GM21825 (cell line): Measurements from ENCODE around the gene SRCIN1.

Experiments used
- ATAC-seq: cut with Tn5 transposase; IDR thresholded peaks from one replicate; pipeline ENCODE4 v1.9.1; 2021; ENCODE audit warnings: mild to moderate bottlenecking, moderate library complexity; ENCODE audit not compliant: unreplicated experiment

SRCIN1 gene

DNA sequence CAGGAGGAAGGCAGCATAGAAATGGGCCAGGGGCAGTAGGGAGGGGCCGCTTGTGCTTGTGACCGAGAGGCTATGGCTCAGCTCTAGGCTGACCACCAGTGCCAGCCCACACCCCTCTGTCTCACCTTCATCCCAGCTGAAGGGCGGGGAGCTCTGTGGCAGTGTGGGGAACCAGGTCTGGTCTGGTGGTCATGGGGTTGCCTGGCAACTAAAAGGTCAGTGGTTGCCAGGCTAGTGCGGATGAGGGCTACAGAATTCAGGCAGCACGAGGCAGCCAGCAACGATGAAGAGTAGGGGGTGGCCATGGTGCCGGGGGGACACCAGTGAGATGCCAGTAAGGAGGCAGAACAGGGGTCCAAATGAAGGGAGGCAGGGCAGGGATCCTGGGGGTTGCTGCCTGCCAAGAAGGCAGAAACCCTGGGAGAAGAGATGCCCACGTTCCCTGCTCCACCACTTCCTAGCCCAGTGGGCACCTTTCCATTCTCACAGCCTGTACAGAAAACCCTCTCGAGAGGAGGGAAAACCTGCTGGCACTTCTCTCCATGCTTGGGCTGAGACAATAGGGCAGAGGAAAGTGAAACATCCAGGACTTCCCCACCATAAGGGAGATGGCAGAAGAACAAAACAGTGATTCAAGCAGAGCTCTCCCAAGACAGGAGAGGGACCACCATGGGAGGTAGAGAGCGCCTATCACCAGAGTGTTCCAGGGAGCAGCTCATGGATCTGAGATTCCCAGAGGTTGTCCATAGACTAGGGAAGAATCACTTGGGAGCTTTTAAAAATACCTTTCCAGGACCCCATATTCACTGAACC, 39.7 kb downstream of the SRCIN1 start:
- ATAC-seq, result no peak

DNA sequence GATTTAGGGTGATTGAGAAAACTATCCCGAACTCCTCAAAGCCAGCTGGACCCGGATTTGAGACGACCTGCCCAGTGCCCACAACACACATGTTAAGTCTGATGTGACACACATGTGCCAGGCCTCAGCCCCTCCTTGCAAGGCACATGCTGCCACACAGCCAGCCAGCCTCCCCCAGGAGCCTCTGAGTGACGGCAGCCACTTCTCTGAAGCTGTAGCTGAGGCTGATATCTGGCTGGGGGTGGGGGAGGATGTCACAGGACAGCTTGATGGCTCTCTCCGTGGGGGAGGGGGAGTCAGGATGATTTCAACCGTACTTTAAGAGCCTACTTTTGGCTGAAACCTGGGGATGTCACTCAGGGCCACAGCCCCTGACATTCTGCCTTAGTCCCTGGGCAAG, 40.9 kb downstream of the SRCIN1 start:
- ATAC-seq, result no peak

DNA sequence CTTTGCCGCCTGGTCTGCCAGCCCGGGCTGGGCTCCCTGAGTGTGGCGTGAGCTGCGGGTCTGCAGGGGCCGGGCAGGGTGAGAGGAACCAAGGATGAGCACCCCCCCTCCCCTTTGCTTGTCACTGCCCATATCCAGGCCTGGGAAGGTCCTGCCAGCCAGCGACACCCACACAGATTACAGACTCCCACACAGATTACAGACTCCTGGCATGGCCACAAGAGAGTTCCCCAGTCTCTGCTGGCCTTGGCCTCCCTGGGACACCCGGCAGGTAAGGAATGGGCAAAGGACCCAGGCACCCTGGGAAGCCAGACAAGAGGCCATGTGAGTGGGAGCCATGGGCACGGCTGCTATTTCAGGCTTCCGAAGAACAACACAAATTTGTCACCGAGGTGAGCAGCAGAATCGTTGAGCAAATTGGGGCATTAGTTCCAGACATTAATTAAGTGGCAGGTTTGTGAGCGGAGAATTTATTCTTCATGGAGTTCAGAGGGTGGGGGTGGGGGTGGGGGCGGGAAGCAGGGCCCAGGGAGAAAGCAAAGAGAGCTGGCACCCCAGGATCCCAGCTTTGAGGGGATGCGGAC, 41.4 kb downstream of the SRCIN1 start:
- no peak for ATAC-seq

DNA sequence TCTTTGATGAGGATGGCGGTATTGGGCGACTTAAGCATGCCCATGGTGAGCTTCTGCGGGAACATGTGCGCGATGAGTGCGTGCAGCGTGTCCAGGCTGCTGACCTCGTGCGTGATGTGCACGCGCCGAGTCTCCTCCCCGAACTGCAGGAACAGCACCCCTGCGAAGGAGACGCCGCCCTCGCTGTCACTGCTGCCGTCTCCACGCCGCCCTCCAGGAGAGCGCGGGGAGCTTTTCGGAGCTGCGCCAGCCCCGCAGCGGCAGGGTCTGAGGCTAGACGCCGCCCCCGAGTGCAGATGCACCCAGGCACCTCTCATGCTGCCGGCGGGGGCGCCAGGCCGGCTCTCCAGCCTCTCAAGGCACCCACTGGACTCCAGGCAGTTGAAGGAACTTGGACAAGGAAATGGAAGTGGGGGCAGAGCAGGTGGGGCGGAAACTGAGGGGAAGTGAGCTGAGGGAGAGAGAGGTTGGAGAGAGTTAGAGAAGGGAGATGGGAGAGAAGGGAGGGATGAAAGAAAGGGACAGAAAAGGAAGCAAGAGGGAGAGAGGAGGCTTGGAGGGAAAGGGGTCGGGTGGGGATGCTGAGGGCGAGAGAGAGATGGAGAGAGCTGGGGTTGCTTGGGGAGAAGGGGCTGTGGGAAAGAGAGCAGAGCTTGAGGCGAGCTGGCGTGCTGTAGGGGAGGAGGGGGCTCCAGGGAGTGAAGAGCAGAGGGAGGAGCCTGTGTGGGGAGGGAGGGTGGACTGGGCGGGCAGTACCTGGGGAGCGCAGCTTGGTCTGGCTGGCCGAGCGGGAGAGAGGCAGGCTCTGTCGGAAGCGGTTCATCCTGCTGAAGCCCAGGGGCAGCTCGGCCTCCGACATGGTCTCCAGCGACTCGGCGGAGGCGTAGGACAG, 42.1 kb downstream of the SRCIN1 start:
- no peak for ATAC-seq

DNA sequence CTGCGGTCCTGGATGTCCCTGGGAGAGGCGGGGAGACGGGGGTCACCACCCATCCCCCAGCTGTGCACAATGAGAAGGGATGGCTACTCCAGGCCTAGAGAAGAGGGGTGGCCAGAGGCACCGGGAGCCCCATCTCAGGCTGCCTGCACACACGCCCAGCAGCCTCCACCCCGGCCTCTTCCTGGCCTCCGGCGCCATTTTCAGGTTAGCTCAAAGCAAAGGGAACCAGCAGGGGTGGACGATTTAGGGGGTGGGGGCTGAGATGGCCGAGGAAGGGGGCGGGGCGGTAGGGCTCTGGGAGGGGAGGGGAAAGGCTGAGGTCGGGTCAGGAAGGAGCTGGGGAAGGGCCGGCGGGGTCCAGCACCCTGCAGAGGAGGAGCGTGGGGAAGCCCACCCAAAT, 42.8 kb downstream of the SRCIN1 start:
- no peak for ATAC-seq

DNA sequence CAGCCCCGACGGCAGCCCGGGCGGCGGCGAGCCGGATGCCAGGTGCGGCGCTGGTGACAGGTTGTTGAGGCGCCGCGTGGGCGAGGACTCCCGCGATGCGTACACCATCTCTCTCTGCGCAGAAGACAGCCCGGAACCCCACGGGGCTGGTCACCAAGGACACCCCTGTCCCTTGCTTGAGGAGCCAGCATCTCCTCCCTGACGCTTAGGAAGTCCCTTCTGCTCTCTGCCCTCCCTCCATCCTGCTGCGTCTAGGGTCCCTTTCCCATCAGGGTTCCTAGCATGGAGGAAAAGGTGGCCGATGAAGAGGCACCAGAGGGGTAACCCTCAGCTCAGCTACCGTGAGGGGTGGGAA, 43.6 kb downstream of the SRCIN1 start:
- ATAC-seq, result no peak

DNA sequence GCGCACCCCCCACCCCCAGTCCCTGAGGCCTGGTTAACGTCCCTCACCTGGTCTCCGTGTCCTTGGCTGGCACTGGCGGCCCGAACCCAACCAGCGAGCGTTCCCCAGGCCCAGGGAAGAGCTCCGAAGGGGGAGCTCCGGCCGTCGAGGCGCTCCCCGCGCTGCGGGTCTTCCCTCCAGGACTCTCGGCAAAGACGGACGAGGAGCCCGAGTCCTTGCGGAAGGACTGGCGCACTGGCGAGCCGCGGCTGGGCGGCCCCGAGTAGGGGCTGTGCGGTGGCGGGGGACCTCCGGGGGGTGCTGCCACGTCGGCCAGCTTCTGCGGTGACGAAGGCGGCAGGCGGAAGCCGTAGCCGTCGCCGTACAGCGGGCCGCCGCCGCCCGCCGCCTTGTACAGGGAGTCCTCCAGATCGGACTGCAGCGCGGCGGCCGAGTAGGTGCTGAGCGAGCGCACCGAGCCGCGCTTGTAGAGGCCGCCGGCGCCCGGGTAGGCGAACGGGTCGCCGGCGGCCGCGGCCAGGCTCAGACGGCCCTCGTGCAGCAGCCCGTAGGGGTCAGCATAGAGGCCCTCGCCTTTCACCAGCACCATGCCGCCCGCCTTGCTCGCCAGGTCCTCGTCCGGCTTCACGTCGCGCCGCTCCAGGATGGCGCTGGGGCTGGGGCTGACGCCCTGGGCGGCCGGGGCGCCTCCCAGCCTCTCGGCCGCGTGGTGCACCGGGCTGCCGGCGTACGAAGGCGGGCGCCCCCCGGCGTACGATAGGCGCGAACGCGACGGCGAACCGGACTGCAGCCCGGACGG, 44.1 kb downstream of the SRCIN1 start:
- no peak for ATAC-seq

DNA sequence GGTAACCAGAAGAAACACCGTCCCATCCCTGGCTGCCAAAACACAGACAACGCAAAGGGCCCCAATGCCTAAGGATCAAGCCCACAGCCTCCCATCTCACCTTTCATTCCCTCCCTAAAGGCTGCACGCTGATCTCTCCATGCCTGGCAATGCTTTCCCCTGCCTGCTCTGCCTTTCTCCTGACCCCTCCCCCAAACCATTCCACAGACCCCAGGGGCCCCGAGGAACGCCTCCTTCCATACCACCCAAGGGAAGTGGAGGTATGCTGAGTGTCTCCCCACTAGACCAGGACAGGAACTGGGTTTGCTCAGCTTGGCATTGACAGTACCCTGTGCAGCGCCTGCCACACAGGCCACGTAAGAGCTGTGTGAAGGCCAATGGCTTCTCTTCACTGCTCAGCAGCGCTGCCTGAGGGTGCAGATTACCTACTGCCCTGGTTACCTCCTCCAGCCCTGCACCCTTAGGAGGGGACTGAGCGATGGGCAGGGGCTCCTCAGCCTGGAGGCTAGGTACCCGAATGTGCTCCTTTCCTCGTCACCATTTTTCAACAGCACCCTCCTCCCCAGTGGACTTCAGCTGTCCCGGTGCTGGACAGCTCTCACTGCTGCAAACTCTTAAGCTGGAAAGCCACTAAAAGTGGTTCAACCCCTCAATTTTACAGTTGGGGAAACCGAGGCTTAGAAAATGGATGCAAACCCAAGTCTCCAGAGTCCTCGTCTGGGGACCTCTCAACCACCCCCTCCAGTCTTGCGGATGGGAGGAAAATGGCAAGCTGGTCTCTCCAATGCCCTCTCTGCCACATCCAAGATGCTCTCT, 45.0 kb downstream of the SRCIN1 start:
- no peak for ATAC-seq

DNA sequence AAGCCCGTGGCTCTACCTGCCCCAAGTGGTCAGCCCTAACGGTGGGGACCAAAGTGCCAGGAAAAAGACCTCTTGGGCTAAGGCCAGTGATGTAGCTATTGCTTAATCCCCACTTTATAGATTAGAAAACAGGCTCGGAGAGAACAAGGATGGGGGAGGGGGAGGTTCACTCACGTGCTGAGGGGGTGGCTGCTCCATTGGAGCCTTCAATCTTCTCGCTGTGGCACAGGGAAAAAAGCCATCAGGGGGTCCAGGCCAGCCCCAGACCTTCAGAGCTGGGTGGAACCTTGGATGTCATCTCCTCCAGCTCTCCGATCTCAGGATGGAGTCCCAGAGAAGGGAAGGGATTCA, 45.9 kb downstream of the SRCIN1 start:
- ATAC-seq, result peak; percentile 3

DNA sequence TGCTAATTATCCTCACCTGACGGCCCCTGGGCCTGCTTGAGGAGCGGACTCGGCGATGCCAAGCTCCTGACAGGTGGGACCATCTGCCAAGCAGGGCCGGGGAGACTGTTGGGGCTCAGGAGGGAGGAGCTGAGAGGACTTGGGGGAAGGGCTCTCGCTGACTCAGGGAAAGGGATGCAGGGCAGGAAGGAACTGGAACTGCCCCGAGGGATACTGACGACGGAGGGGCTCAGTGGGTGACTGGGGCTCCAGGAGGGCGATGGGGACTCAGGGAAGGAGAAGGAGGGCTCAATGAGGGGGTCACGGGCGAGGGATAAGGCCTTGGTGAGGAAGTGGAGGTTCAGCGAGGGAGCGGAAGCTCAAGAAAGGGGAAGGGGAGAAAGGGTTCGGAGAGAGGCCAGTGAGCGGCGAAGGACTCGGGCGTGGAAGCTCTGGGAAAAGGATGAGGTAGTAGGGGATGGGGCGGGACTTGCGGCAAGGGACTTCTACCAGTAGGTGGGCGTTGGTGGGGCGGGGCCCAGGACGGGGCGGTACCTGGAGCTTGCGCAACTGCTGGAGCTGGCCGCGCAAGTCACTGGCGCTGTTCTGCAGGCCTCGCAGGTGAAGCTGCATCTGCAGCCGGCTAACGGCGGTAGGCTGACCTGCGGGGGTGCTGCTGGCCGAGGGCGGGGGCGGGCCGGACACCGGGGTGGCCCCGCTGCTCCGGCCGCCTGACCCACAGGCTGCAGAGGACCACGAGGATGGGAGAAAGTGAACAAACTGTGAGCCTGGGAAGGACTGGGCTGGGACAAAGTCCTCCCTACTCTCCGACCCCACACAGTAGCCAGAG, 46.5 kb downstream of the SRCIN1 start:
- peak; percentile 54 for ATAC-seq

DNA sequence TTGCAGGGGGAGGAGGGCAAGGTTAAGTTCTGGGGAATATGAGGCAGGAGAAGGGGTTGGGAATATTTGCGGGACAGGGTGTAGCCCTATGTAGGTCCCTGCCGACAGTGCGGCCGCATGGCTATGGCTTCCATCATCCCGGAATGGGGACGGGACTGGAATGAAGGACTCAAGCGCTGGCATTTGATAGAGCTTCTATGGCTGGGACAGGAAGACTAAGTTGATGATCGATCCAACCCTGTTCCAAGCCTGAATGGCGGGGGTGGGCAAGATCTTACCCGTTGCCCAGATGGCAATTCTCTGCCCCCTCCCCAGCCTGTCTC, 47.1 kb downstream of the SRCIN1 start:
- ATAC-seq, result no peak

DNA sequence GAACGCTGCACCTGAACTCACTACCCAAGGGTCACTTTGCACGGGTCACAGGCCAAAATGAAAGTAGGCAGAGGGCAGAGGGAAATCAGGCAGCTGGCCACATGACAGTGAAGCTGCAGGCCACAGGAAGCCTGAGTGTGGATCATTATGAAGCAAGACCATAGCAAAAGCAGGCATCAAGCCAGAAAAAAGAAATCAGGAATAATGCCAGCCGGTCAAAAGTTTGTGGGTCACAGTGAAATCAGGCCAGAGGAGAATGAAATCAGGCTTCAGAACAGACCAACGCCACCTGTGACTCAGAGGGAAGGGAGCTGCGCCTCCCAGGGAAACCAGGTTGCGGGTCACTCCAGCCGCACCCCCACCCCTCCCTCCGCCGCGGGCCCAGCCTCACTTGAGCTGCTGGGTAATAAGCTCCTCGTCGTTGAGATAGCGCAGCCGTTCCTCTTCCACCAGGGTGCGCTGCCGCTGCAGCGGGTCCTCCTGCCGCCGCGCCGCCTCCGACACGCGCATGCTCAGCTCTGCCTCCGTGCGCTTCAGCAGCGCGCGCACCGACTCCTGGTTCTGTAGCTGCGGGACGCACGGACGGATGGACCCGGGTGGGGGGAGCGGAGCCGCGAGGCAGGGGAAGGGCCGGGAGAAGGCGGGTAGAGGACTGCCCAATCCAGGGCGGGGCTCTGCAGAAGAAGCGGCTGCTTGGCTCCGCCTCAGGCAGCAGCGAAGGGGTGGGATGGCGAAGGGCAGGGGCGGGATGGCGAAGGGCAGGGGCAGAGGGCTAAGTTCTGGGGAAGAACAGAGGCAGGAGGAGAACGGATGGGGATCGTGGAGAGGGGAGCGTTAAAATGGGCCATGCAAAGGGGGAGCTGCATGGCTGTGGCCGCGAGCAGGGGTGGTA, 47.7 kb downstream of the SRCIN1 start:
- ATAC-seq, result peak; percentile 55

DNA sequence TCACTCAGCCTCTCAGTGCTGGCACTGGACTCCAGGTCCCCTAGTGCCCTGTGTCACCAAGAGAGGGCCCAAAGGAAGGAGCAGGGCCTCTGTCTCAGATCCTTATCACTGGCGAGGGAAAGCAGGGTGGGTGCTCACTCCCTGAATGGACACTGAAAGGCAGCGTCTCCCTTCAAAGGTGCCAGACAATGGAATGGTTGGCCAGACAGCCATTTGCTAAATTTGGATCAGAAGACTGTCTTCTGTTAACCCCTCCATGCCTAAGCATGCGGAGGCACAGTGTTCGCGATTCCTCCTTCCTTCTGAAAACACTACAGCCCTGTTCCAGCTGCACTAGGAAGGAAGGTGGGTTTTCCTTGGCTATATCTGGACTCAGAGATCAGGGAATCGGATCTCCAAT, 48.4 kb downstream of the SRCIN1 start:
- ATAC-seq, result no peak

DNA sequence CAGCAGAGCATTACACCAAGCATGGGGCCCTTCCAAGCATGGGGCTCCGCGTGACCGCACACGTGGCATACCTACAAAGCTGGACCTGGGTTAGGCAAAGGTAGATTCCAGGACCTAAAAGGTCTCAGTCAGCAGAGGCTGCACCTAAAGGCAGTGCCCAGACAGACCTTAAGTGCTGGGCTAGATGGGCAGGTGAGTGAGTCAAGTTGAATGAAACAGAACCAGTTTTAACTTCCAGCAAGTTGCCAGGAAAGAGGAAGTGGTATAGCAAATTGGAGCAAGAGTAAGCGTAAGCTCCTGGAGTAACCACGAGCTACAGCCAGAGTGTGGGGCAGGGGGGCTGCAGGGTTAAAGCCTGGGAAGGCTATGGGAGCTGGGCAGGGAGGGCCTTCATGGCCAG, 49.5 kb downstream of the SRCIN1 start:
- no peak for ATAC-seq

DNA sequence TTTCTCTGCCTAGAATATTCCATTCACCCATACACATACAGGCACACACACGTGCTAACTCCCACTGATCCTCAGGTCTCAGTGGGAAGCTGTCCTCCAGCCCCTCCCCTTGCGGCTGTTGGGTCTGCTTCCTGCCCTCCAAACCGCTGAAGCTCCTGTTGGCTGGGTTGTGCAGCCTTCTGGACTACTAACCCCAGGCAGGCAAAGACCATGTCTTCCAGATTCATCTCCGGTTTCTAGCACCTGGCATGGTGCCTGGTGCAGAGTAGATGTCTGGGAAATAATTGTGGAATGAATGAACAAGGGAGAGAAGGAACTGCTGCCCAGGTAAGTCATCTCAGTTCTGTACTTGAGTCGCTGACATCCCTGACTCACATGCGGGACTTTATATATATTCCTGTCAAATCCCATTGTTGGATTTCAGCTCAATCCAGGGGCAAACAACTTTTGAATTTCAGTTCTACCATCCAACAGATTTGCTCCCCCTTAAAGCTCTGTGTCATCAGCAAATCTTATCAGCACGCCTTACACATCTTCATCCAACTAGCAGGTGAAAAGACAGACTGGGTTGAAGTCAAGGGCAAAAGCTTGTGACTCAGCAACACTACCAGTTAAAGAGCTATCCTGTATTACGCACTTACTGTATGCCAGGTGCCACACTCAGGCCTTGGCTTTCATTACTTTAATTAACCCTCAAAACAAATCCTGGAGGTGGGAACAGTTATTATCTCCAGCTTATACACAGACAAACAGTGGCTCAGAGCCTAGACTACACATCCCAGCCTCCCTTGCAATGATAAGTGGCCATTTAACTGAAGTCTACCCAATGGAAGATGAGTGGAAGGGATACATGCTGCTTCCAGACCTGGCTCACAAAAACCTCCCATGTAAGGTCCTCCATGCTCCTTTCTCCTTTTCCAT, 51.1 kb downstream of the SRCIN1 start:
- no peak for ATAC-seq

DNA sequence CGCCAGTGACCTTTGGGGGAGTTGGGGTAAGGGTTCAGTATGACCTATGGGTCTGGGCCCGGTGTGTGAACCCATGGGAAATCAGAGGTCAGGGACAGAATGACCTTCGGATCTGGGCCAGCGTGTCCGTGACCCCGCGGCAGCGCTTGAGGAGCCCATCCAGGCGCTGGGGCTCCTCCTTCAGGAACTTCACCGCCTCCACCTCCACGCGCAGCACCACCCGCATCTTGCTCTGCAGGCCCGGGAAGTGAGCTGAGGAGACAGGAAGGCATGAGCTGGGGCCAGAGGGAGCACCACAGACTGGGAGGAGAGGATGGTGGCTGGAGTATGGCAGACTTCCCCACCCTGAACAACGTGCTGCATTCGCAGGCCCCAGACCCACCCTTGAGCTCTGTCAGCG, 53.4 kb downstream of the SRCIN1 start:
- ATAC-seq, result no peak

DNA sequence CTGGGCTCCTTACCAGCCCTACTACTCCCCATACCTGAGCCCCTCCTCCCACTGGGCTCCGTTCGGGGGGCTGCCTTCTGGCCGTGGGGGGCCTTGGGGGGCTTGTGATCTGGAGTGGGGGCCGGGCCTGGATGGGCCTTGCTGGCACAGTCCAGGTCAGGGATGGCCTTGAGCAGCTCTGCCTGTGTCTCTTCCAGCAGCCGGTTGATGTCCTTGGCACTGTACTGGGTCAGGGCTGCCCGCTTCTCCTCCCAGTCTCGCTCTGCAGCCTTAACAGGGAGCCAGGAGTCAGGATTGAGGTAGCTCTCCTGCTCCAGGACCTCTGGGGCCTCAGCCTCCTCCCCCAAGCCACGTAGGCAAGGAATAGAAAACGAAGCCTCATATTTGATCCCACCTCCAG, 54.6 kb downstream of the SRCIN1 start:
- ATAC-seq, result no peak

DNA sequence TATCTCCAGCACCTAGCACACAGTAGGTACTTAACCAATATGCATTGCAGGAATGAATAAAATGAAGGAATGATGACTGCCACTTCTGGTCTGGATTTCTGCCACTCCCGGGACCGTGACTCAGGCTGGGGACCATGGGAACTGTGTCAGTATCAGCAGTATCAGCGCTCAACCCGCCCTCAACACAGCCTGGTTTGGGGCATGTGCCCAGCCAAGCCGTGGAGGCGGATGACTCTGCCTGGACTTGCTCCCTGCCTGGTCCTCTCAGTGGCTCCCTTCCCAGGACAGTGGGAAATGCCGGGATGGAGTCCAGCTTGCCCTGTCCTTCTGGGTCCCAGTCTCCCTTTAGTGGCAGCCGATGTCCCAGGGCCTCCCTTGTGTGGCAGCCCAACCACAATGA, 55.1 kb downstream of the SRCIN1 start:
- ATAC-seq, result no peak
